A673 (cell line): ENCODE results near the gene SOS1.

Experiments used
- CTCF ChIP-seq: fragments of 300-800, 200-600 bp; sonication (generic); conservative IDR thresholded peaks from 2 replicates; pipeline ENCODE4 v1.5.1; 2017; ENCODE audit warnings: low read depth, mild to moderate bottlenecking, antibody characterized with exemption, low read length, moderate library complexity, mixed read lengths
- EZH2 ChIP-seq: fragments of 200-600 bp; sonication (generic); IDR thresholded peaks from 2 replicates; pipeline ENCODE4 v1.6.1; 2017; ENCODE audit warnings: borderline replicate concordance, low read depth, mild to moderate bottlenecking, mixed read lengths, antibody characterized with exemption, low read length; ENCODE audit not compliant: poor library complexity, severe bottlenecking

GRCh38 chr2:39115556-39115955 lies 5.3 kb downstream of the SOS1 start:
- TF ChIP-seq CTCF, result no peak
- TF ChIP-seq EZH2, result no peak
